SH-SY5Y (cell line): ENCODE measurements around the gene ATAD2B.

Source experiments
- GATA2 ChIP-seq: IDR thresholded peaks from 2 replicates; pipeline ENCODE4 v1.6.1; 2011; ENCODE audit warnings: mild to moderate bottlenecking, low read depth, low read length
- GATA3 ChIP-seq: IDR thresholded peaks from 2 replicates; pipeline ENCODE4 v1.6.1; 2011; ENCODE audit warnings: low read depth, mild to moderate bottlenecking, low read length, moderate library complexity

DNA sequence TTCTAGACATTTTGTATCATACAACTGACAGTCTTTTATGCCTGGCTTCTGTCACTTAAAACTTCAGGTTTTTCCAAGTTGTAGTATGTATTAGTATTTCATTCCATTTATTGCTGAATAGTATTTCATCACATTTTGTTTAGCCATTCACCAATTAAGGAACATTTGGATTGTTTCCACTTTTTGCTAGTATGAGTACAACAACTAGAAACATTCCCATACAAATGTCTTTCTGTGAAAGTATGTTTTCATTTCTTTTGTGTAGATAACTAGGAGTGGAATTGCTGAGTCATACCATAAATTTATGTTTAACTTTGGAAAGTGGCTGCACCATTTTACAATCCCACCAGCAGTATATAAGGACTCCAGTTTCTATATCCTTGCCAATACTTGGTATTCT lies 135.9 kb downstream of the ATAD2B start:
- TF ChIP-seq GATA2 (no peak), GATA3 (no peak)
